Ramos (cell line): Measurements from ENCODE around the gene TTBK2.
"Not testable (repeated sequence)": the region's sequence is repeated elsewhere in the genome, so short reads cannot be mapped to it uniquely, and the experiment has no call there.

Source experiments
- in situ Hi-C: fragments of 300-500 bp; cut with MboI; formaldehyde crosslinking; loops from one replicate; pipeline ENCODE4 v1.14.3; 2022; ENCODE audit warnings: low sequenced_read_pairs; ENCODE audit not compliant: unreplicated experiment

TTBK2 gene

DNA sequence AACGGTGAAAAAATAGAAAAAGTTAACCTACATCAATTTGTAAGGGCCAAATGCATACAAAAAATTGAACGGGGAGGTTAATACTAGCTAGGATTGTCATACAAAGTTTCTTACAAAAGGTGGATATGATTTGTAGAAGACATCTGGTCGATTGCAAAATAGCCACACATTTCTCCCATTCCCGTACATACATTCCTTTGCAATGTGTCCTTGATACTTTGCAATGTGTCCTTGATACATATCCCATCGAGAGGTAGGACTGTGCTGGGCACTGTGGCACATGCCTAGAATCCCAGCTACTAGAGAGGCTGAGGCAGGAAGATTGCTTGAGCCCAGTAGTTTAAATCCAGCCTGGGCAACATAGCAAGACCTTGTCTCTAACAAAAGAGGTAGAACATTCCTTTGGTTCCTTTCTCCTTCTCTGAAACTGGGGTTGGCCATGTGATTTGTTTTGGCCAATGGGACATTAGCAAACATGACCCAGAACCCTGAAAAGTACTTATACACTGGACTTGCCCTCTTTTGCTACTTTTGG lies 9.5 kb downstream of the TTBK2 start:
- in situ Hi-C loops: no loop called here

GRCh38 chr15:42908538-42908937 lies 12.0 kb downstream of the TTBK2 start:
- in situ Hi-C loops: no loop called here

DNA sequence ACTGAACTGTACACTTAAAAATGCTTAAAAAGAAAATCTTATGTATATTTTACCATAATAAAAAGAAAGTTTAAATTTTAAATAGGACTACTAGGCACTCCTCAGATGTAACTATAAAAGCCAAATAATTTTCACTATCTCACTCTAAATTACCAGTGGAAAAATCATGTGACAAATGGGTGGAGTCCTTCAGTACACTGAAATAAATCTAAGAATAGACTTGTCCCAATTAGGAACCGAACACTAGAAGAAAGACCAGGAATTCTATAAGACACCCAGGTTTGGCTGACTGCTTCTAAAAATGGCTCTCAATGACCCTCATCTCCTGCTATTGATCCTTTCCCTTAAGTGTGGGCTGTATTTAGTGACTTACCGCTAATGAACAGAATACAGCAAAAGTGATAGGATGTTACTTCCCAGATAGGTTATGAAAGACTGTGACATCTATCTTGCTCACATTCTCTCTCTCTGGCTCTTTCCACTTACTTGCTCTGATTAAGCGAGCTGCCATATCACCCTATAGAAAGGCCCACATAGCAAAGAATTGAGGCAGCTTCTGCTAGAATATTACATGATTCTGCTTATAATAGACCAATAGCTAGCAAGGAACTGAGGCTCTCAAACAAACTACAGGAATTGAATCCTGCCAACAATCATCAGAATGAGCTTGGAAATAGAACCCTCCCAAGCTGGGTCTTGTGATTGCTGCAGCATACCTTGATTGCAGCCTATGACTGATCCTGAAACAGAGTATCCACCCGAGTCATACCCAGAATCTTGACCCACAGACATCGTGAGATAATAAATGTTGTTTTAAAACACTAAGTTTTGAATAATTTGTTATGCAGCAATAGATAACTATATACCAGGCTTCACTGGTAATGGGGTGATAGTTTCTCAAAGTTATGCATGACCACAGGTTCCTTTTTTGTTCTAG lies 16.9 kb downstream of the TTBK2 start:
- in situ Hi-C loops: no loop called here

- in situ Hi-C loops: not testable (repeated sequence)
These were observed 26.7 kb downstream of the TTBK2 start for GRCh38 chr15:42893911-42894310.

- in situ Hi-C loops: no loop called here
These were observed 29.0 kb downstream of the TTBK2 start for GRCh38 chr15:42891569-42891968.

DNA sequence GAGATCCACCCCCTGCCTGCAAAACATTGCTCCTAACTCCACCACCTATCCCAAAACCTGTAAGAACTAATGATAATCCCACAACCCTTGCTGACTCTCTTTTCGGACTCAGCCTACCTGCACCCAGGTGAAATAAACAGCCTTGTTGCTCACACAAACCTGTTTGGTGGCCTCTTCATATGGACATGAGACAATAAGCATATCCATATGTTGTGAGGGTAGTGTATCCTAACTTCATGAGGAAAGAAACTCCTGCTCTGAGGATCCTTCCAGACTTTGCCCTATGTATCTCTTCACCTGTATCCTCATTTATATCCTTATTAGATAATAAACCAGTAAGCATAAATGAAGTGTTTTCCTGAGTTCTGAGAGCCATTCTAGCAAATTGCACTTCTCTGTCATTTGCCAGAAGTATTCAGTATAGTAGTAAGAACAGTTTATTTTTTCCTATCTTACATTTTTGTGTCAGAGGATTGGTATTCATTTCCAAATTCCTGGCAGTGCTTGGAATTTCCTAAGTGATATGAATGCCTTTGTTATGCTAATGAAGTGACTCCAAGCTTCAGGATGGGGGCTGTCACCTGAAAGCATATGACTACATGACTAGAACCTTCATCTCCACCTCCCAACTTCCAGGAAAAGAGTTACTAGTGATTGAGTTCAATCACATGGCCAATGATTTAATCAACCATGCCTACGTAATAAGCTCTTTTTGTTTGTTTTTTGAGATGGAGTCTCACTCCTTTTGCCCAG lies 30.2 kb downstream of the TTBK2 start:
- in situ Hi-C loops: no loop called here

- in situ Hi-C loops: not testable (repeated sequence)
These were observed 33.2 kb downstream of the TTBK2 start for GRCh38 chr15:42887384-42887783.

GRCh38 chr15:42880121-42880520 lies 40.5 kb downstream of the TTBK2 start:
- in situ Hi-C loops: no loop called here

- in situ Hi-C loops: no loop called here
These were observed 41.1 kb downstream of the TTBK2 start for GRCh38 chr15:42879443-42879842.

DNA sequence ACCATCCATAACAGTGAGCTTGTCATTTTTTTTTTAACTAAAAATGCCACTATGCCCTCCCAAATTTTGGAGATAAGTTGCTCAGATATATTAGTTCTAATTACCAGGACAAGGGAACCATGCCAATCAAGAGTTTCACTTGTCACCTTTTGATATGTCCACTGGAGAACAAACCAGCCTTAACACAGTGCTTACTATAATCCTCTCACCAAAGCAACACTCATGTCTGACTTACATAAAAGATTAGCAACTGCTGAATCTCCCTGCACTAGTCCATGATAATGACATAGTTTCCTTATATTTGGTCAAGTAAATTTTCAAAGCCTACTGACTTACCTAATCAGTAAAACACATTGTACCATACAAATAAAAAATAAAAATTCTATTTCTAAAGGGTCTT lies 44.4 kb downstream of the TTBK2 start:
- in situ Hi-C loops: no loop called here

DNA sequence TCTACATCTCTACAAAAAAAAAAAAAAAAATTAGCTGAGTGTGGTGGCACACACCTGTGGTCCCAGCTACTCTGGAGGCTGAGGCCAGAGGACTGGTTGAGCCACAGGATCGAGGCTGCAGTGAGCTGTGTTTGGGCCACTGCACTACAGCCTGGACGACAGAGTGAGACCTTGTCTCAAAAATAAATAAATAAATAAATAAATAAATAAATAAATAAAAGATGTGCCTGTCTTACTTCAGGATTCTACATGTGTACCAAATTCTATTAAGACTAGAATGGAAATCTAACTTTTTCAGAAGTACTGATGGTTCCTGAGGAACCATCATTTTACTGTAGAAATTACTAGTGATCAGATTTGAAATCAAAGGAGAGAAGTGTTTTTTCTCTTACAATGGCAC lies 51.9 kb downstream of the TTBK2 start:
- in situ Hi-C loops: no loop called here

DNA sequence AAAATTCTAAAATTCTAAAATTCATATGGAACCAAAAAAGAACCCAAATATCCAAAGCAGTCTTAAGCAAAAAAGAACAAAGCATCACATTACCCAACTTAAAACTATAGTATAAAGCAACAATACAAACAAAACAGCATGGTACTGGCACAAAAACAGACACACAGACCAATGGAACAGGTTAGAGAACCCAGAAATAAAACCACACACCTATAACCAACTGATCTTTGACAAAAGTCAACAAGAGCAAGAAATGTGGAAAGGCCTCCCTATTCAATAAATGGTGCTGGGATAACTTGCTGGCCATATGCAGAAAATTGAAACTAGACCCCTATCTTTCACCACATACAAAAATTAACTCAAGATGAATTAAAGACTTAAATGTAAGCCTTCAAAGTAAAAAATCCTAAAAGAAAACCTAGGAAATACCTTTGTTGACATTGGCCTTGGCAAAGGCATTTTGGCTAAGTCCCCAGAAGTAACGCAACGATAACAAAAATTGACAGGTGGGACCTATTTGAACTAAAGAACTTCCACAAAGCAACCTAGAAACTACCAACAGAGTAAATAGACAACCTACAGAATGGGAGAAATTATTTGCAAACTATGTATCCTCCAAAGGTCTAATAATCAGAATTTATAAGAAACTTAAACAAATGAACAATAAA lies 56.9 kb downstream of the TTBK2 start:
- in situ Hi-C loops: no loop called here

DNA sequence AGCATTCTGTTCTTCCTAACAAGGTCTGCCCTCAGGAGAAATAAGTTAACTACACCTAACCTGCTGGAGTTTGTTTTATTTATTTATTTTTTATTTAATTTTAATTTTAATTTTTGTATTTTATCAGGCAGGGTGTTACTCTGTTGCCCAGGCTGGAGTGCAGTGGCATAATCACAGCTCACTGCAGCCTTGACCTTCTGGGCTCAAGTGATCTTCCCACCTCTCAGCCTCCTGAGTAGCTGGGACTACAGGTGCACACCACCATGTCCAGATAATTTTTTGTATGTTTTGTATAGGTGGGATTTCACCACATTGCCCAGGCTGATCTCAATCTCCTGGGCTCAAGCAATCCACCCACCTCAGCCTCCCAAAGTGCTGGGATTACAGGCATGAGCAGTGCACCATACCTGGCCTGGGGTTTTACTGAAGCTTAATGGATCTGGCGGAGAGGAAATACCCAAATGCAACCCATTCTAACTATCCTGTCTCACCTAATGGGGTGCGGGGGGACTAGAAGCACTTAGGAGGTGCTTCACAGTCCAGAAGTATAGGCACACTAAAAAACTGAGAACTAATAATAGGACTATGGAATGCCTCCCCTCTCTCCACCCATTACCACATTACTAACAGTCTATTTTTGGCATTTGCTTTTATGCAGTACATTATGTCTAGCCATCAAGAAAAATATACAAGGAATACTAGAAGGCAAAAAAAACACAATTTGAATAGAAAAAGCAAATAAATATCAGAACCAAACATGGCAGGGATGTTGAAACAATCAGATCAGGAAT lies 61.4 kb downstream of the TTBK2 start:
- in situ Hi-C loops: no loop called here

GRCh38 chr15:42858540-42858939 lies 62.0 kb downstream of the TTBK2 start:
- in situ Hi-C loops: no loop called here

GRCh38 chr15:42854576-42854975 lies 66.0 kb downstream of the TTBK2 start:
- in situ Hi-C loops: no loop called here

DNA sequence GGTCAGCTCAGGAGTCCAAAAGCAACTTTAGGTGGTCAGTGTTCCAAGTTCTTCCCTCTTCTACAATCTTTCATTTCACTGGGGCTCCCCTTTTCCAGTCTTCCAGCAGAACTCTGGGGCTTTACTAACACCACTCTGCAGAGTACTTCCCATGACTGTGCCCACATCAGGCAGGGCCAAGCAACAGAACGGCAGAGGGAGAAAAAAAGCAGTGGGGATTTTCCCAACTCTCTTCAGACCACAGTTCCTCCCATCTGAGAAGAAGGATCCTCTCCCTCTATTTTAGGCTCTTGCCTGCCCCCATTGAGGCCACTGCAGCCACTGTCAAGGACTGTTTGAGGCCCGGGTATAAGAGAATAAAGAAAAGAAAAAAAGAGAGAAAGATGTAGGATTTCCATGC lies 70.7 kb downstream of the TTBK2 start:
- in situ Hi-C loops: no loop called here

DNA sequence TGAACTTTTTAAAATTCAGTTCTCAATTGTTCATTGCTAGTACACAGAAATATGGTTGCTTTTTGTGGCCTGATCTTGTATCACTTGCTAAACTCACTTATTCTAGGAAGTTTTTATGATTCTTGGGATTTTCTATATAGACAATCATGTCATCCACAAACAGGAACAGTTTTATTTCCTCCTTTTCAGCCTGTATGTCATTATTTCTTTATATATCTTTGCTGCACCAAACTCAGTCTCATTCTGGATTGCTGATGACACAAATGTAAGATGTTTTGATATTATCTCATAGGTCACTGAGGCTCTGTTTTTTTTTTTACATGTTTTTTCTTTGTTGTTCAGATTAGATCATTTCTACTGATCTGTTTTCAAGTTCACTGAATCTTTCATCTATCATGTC lies 71.7 kb downstream of the TTBK2 start:
- in situ Hi-C loops: no loop called here

DNA sequence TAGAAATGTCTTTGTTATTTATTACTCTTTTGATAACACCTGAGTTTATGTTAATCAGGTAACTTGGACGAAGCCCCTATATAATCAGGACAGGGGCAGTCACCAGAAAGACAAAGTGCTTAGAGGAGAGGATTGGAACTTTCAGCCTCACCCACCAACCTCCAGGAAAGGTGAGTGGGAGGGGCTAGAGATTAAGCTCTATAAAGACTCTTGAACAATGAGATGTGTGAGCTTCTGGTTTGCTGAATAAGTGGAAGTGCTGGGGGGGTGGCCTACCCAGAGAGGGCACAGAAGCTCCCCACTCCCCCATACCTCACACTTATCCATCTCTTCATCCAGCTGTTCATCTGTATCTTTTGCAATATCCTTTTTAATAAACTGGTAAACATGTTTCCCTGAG lies 73.9 kb downstream of the TTBK2 start:
- in situ Hi-C loops: no loop called here

- in situ Hi-C loops: no loop called here
These were observed 75.0 kb downstream of the TTBK2 start for GRCh38 chr15:42845581-42845980.

- in situ Hi-C loops: no loop called here
These were observed 76.9 kb downstream of the TTBK2 start for GRCh38 chr15:42843699-42844098.
